Body of pancreas (tissue), 4 donors: ENCODE results near the gene CNIH1.

Source experiments
- POLR2A ChIP-seq, 3 donors: fragments of 450-650 bp; IDR thresholded peaks; one replicate each; pipeline ENCODE4 v1.6.1; 2016; ENCODE audit warnings: antibody characterized with exemption in 3 of 3, mild to moderate bottlenecking in 2 of 3
- TF ChIP-seq, protein P1 (sequence below), 7 experiments: fragments of 450-650 bp in 4 of 7; fragments of 200-600 bp in 3 of 7; sonication (generic) in 3 of 7; IDR thresholded peaks; one replicate each; pipeline ENCODE4 v1.5.1; 2016 to 2019; ENCODE audit warnings: antibody characterized with exemption in 7 of 7

DNA sequence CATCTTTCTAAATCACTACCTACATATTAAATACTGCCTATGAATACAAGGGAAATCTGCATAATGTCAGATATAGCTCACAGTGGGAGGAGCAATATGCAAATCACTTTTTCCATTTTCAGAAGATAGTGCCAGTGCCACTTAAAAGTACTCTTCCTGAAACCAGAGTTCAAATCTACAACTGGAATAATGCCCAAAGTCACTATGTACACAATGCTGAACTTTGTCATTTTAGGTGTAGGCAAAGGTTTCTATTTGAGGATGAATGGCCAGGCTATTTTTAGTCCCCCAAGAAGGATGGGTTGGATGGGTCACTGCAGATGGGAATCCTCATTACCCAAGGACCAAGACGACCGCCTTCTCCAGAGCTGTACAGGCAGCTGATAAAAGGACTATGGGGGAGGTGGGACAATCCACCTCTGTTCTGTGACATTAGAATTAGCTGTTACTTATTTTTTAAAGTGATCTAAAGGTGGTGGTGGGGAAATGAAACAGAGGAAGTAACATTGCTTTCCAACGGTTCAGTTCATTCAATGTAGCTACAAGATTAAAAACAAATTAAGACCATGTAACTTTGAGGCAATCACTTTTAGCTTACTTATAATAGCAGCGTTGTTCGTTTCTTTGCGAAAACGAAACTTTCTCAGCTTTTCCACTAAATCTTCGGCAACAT lies 42.0 kb upstream of the CNIH1 start:
- TF ChIP-seq, protein P1, sequence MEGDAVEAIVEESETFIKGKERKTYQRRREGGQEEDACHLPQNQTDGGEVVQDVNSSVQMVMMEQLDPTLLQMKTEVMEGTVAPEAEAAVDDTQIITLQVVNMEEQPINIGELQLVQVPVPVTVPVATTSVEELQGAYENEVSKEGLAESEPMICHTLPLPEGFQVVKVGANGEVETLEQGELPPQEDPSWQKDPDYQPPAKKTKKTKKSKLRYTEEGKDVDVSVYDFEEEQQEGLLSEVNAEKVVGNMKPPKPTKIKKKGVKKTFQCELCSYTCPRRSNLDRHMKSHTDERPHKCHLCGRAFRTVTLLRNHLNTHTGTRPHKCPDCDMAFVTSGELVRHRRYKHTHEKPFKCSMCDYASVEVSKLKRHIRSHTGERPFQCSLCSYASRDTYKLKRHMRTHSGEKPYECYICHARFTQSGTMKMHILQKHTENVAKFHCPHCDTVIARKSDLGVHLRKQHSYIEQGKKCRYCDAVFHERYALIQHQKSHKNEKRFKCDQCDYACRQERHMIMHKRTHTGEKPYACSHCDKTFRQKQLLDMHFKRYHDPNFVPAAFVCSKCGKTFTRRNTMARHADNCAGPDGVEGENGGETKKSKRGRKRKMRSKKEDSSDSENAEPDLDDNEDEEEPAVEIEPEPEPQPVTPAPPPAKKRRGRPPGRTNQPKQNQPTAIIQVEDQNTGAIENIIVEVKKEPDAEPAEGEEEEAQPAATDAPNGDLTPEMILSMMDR (IDR thresholded peaks at IDR 0.05) = no peak
- TF ChIP-seq POLR2A (IDR thresholded peaks at IDR 0.05) = no peak
